GM19455 (cell line): ENCODE data around the gene GRAPL.
"Not testable (repeated sequence)": the region's sequence is repeated elsewhere in the genome, so short reads cannot be mapped to it uniquely, and the experiment has no call there.

Experiments
- ATAC-seq: cut with Tn5 transposase; IDR thresholded peaks from one replicate; pipeline ENCODE4 v1.9.1; 2021; ENCODE audit not compliant: unreplicated experiment

Gene GRAPL

DNA sequence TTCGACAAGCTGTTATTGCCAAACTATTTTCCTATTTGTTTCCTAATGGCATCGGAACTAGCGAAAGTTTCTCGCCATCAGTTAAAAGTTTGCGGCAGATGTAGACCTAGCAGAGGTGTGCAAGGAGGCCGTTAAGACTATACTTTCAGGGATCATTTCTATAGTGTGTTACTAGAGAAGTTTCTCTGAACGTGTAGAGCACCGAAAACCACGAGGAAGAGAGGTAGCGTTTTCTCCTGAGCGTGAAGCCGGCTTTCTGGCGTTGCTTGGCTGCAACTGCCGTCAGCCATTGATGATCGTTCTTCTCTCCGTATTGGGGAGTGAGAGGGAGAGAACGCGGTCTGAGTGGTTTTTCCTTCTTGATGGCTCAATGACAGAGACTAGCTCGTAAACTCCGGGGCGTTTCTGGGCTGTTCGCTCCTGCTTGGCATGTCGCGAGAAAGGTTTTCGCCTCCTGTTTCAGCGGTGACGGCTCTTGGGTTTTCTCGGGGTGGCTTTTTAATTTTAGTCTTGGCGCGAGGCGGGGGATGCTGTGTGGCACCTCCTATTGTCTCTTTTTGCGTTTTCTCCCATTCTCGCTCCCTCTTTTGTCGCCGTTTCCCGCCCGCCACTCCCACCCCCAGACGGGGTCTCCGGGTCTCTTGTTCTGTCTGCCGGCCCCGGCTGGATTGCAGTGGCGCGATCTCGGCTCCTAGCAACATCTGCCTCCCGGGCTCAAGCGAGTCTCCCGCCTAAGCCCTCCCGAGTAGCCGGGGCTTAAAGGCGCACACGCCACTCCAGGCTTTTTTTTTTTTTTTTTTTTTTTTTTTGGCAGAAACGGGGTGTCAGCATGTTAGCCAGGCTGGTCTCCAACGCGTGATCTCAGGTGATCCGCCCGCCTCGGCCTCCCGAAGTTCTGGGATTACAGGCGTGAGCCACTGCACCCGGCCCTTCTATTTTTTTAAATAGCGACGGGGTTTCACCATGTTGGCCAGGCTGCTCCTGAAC lies 60.8 kb downstream of the GRAPL start:
- ATAC-seq = not testable (repeated sequence)

GRCh38 chr17:19188870-19189708 lies 61.7 kb downstream of the GRAPL start:
- ATAC-seq = not testable (repeated sequence)

- not testable (repeated sequence) for ATAC-seq
Observed at GRCh38 chr17:19189781-19190405, 62.5 kb downstream of the GRAPL start.

DNA sequence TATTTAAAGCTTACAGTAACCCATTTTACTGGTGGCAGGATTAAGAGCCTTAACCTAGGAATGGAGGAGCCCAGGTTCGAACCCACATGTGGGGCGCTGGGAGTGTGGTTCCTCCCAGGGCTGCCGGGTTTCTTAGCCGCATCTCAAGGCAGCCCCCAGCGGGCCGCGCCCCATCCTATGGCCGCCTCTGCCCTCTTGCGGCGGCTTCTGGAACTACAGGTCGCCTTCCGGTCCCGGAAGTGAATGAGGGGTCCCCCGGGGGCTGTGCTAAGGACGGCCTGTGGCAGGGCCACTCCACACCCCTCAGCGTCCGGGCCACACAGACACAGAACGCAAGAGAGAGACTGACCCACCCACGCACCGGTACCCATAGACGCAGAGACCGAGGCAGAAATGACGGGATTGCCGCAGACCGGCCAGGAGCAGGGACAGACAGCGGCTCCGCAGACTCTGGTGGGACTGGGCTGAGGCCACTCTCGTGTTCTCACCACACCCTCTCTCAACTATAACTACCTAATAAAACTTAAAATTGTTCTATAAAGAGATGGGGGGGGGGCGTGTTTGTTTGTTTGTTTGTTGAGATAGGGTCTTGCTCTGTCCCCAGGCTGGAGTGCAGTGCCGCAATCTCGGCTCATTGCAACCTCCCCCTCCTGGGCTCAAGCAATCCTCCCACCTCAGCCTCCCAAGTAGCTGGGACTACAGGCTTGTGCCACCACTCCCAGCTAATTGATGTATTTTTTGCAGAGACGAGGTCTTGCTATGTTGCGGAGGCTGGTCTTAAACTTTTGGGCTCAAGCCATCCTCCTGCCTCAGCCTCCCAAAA lies 69.2 kb downstream of the GRAPL start:
- not testable (repeated sequence) for ATAC-seq

DNA sequence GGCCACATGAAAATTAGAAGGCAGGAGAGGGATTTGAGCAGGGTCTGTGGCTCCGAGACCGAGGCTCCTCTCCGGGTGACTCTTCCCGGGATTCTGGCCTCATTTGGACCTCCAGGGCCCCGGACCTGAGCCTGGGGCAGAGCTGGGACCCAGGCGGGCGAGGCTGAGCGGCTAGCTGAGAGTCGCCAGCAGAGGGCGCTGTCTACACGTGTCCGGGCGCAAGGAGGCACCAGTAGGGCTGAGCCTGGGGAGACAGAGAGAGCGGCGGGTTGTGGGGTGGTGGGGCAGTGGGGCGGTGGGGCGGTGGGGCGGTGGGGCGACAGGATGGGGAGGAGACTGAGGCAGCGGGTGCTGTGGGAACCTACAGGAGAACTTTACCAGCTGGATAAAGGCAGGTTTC lies 75.1 kb downstream of the GRAPL start:
- ATAC-seq = not testable (repeated sequence)

GRCh38 chr17:19203429-19203828 lies 76.0 kb downstream of the GRAPL start:
- not testable (repeated sequence) for ATAC-seq
